CD14-positive monocyte (primary cell): Measurements from ENCODE around the gene SIK3. TPM values are rescaled to one million over a fixed set of nuclear protein-coding genes. Genes with fewer than 3 reads are reported as not detected.

Source experiments
- DNase-seq, 3 donors: peaks; one replicate each; pipeline ENCODE4 v3.0.0-alpha.2; 2011 to 2022
- H2AFZ ChIP-seq: 2 replicates; pipeline ENCODE4 v1.6.0; 2012; ENCODE audit warnings: mild to moderate bottlenecking, low read depth, low read length, inconsistent platforms; ENCODE audit not compliant: insufficient read depth, poor library complexity, severe bottlenecking
- H3K27ac ChIP-seq, 2 donors: 1 replicate in 1 of 2; 2 replicates in 1 of 2; pipeline ENCODE4 v1.5.1; 2012 to 2013; ENCODE audit warnings: low read length in 2 of 2, control low read depth in 1 of 2, inconsistent platforms in 1 of 2, low read depth in 1 of 2, mild to moderate bottlenecking in 1 of 2
- H3K27me3 ChIP-seq, 2 donors: one replicate each; pipeline versions ENCODE4 v1.6.0 to v1.6.1; 2011 to 2013; ENCODE audit warnings: low read length in 2 of 2; ENCODE audit not compliant: control insufficient read depth in 2 of 2, insufficient read depth in 2 of 2
- H3K36me3 ChIP-seq, 2 donors: replicated peaks in 1 of 2; 1 replicate in 1 of 2; 2 replicates in 1 of 2; pipeline versions ENCODE4 v1.5.1 to v1.6.1; 2012 to 2013; ENCODE audit warnings: low read length in 2 of 2, control low read depth in 1 of 2, inconsistent platforms in 1 of 2, mild to moderate bottlenecking in 1 of 2; ENCODE audit not compliant: insufficient read depth in 2 of 2, control insufficient read depth in 1 of 2
- H3K4me1 ChIP-seq, 2 donors: 1 replicate in 1 of 2; 2 replicates in 1 of 2; pipeline versions ENCODE4 v1.5.1 to v1.6.1; 2012 to 2013; ENCODE audit warnings: low read length in 2 of 2, control low read depth in 1 of 2, inconsistent platforms in 1 of 2, mild to moderate bottlenecking in 1 of 2, moderate library complexity in 1 of 2; ENCODE audit not compliant: insufficient read depth in 2 of 2, control insufficient read depth in 1 of 2
- H3K4me2 ChIP-seq: replicated peaks from 2 replicates; pipeline ENCODE3; 2012; ENCODE audit warnings: low read length, moderate library complexity, mild to moderate bottlenecking; ENCODE audit not compliant: poor library complexity, severe bottlenecking; ENCODE audit errors: extremely low read depth
- H3K4me3 ChIP-seq, 3 experiments: fragments of 200-600 bp in 1 of 3; sonication (generic) in 1 of 3; replicated peaks in 1 of 3; 1 replicate in 2 of 3; 2 replicates in 1 of 3; pipeline ENCODE4 v1.5.1; 2011 to 2013; ENCODE audit warnings: low read length in 3 of 3, mild to moderate bottlenecking in 3 of 3, control low read depth in 2 of 3, low read depth in 2 of 3, inconsistent platforms in 1 of 3, moderate library complexity in 1 of 3
- H3K79me2 ChIP-seq: 2 replicates; pipeline ENCODE4 v1.6.0; 2012; ENCODE audit warnings: mild to moderate bottlenecking, control low read depth, inconsistent platforms, low read length, moderate library complexity; ENCODE audit not compliant: insufficient read depth
- H3K9ac ChIP-seq: 2 replicates; pipeline ENCODE4 v1.6.0; 2017; ENCODE audit warnings: low read length, mild to moderate bottlenecking; ENCODE audit not compliant: insufficient read depth, poor library complexity, severe bottlenecking
- H3K9me3 ChIP-seq, 2 donors: replicated peaks in 1 of 2; 1 replicate in 1 of 2; 2 replicates in 1 of 2; pipeline versions ENCODE4 v1.5.1 to v1.6.1; 2012 to 2013; ENCODE audit warnings: low read length in 2 of 2, control low read depth in 1 of 2; ENCODE audit not compliant: control insufficient read depth in 1 of 2, insufficient read depth in 1 of 2
- H4K20me1 ChIP-seq: 2 replicates; pipeline ENCODE4 v1.6.0; 2012; ENCODE audit warnings: mild to moderate bottlenecking, low read length, control low read depth, moderate library complexity; ENCODE audit not compliant: insufficient read depth
- H3K27ac Mint-ChIP-seq, 7 donors: one replicate each; pipeline ENCODE4 v1.8.0; 2020; ENCODE audit warnings: mild to moderate bottlenecking in 7 of 7, mixed read lengths in 7 of 7, moderate library complexity in 6 of 7, inconsistent platforms in 2 of 7
- H3K27me3 Mint-ChIP-seq, 3 donors: one replicate each; pipeline ENCODE4 v1.8.0; 2021 to 2022; ENCODE audit warnings: low read depth in 3 of 3, mild to moderate bottlenecking in 3 of 3, mixed read lengths in 3 of 3, moderate library complexity in 3 of 3, inconsistent platforms in 1 of 3
- H3K36me3 Mint-ChIP-seq, 2 donors: one replicate each; pipeline ENCODE4 v1.8.0; 2020; ENCODE audit warnings: mixed read lengths in 2 of 2, inconsistent platforms in 1 of 2, mild to moderate bottlenecking in 1 of 2
- H3K4me1 Mint-ChIP-seq: one replicate; pipeline ENCODE4 v1.8.0; 2020; ENCODE audit warnings: mild to moderate bottlenecking, mixed read lengths
- H3K4me3 Mint-ChIP-seq, 2 donors: one replicate each; pipeline ENCODE4 v1.8.0; 2020; ENCODE audit warnings: mild to moderate bottlenecking in 2 of 2, mixed read lengths in 2 of 2, moderate library complexity in 1 of 2
- H3K9me3 Mint-ChIP-seq, 7 donors: one replicate each; pipeline ENCODE4 v1.8.0; 2020 to 2022; ENCODE audit warnings: mixed read lengths in 7 of 7, mild to moderate bottlenecking in 6 of 7, moderate library complexity in 6 of 7, inconsistent platforms in 2 of 7
- WGBS: methylation state at CpG from one replicate; pipeline ENCODE4 v1.1.5; 2013; ENCODE audit warnings: missing lambda C conversion rate; ENCODE audit not compliant: insufficient coverage; 5-methylcytosine and 5-hydroxymethylcytosine counted together
- intact Hi-C, 2 donors: fragments of 100-400 bp; cut with micrococcal nuclease; formaldehyde crosslinking; loops; one replicate each; pipeline versions ENCODE4 v1.15.0 to v1.15.1; 2023
- polyA plus RNA-seq, 3 donors: library from polyadenylated mRNA; depleted of rRNA in 1 of 3; unstranded in 2 of 3; stranded (reverse) in 1 of 3; fragments of 300-500 nt in 2 of 3; fragments of >200 nt in 1 of 3; fragmentation: Illumina TruSeq in 2 of 3; gene quantifications; 1 replicate in 2 of 3; 2 replicates in 1 of 3; pipeline ENCODE4 v1.2.3, GENCODE V29; 2012 to 2021
- TF ChIP-seq, protein P1 (sequence below): fragments of 200-600 bp; IDR thresholded peaks from one replicate; pipeline ENCODE4 v1.8.0; 2022; ENCODE audit warnings: antibody characterized with exemption, mild to moderate bottlenecking

The SIK3 gene
- polyA plus RNA-seq, 3 donors, result 18.3 to 142 (median 20.0) TPM

DNA sequence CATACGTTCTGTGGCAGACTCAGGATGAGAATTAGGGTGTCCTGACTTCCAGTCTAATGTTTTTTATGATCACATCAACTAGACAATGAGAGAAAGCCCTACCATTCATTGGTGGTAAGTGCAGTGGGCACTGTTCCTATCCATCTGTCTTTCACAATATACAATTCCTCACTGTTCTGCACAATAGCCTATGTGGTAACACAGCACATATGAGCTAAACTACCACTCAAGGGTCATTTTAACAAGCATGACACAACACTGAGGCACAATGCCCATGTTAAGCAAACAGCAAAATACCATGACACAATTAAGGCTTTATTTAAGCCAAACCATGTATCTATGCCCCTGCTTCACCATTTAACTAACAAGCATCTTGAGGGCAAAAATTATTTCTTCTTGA is 52.3 kb downstream of the SIK3 start:
- Histone ChIP-seq H4K20me1 (peaks cover 98% of the 10 kb centered on the region), H3K4me2 (no peak overlapping the region), H3K4me3 (no peak overlapping the region), H3K27ac (peak overlapping the region in 1 of 2 donors; percentile 2), H3K36me3 (no peaks in the 10 kb centered on the region), H3K4me1 (peaks cover 21 to 54% of the 10 kb centered on the region in 2 donors), H3K27me3 (no peaks in the 10 kb centered on the region), H3K79me2 (peaks cover 96% of the 10 kb centered on the region), H3K9ac (no peak overlapping the region), H2AFZ (no peak overlapping the region), H3K9me3 (no peaks in the 10 kb centered on the region)
- Mint-ChIP-seq H3K27me3 (peaks cover 0 to 2% (median 0%) of the 10 kb centered on the region in 3 donors), H3K27ac (peak overlapping the region in 5 of 7 donors; percentile 0 to 60 (median 22)), H3K4me1 (peaks cover 62% of the 10 kb centered on the region), H3K9me3 (peaks cover 0 to 2% (median 0%) of the 10 kb centered on the region in 7 donors), H3K4me3 (no peak overlapping the region), H3K36me3 (peaks cover 4 to 6% of the 10 kb centered on the region in 2 donors)
- intact Hi-C loops, result loop anchor here in 1 of 2 donors (5.0 kb wide), 1 partner anchor 36 kb away; no protein-coding TSS in a partner anchor
- TF ChIP-seq, protein P1, sequence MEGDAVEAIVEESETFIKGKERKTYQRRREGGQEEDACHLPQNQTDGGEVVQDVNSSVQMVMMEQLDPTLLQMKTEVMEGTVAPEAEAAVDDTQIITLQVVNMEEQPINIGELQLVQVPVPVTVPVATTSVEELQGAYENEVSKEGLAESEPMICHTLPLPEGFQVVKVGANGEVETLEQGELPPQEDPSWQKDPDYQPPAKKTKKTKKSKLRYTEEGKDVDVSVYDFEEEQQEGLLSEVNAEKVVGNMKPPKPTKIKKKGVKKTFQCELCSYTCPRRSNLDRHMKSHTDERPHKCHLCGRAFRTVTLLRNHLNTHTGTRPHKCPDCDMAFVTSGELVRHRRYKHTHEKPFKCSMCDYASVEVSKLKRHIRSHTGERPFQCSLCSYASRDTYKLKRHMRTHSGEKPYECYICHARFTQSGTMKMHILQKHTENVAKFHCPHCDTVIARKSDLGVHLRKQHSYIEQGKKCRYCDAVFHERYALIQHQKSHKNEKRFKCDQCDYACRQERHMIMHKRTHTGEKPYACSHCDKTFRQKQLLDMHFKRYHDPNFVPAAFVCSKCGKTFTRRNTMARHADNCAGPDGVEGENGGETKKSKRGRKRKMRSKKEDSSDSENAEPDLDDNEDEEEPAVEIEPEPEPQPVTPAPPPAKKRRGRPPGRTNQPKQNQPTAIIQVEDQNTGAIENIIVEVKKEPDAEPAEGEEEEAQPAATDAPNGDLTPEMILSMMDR, result no peak
- DNase-seq, result peak; percentile 30 to 68 (median 36)
- no CpG with 5 or more reads among the region's 1 CpG for WGBS

DNA sequence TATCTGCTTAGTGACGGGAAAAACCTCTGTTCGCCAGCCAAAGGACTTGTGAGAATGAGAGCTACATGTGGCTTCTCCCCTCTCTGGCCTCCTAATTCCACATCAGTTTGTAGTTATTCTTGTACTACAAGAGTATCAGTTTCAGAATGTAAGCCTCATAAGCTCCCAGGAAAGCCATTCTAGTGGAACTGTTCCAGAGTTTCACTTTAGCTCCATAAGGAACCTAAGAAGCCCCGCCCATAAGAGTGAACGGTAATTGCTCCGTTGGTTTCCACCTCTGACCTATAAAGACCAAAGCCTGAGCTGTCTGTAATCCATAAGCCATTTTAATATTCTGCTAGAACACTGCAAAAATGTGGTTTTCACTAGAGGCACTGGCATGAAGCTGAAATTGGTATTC is 53.0 kb downstream of the SIK3 start:
- Mint-ChIP-seq H3K4me1 (peaks cover 62% of the 10 kb centered on the region), H3K4me3 (no peak overlapping the region), H3K36me3 (peaks cover 4 to 6% of the 10 kb centered on the region in 2 donors), H3K27ac (peak overlapping the region in 4 of 7 donors; percentile 7 to 51 (median 13)), H3K9me3 (no peaks in the 10 kb centered on the region), H3K27me3 (peaks cover 0 to 2% (median 0%) of the 10 kb centered on the region in 3 donors)
- Histone ChIP-seq H3K79me2 (peaks cover 98% of the 10 kb centered on the region), H3K4me2 (no peak overlapping the region), H3K27ac (peak overlapping the region in 1 of 2 donors; percentile 42), H3K4me1 (peaks cover 21 to 51% of the 10 kb centered on the region in 2 donors), H4K20me1 (peaks cover 100% of the 10 kb centered on the region), H3K4me3 (no peak overlapping the region), H2AFZ (no peak overlapping the region), H3K36me3 (no peaks in the 10 kb centered on the region), H3K27me3 (no peaks in the 10 kb centered on the region), H3K9me3 (no peaks in the 10 kb centered on the region), H3K9ac (no peak overlapping the region)
- DNase-seq, result no peak
- WGBS, result 70% methylated on average over 2 of the region's 5 CpGs
- intact Hi-C loops, result loop anchor here in 1 of 2 donors (5.0 kb wide), 1 partner anchor 37 kb away; no protein-coding TSS in a partner anchor
- TF ChIP-seq, protein P1, result no peak
